Colonic mucosa (tissue), 4 donors: ENCODE results near the gene KRT83. TPM values are rescaled to one million over a fixed set of nuclear protein-coding genes. Genes with fewer than 3 reads are reported as not detected.

Experiments used
- DNase-seq: peaks from one replicate; pipeline ENCODE4 v3.0.0-alpha.2; 2020
- H3K27ac ChIP-seq: fragments of 200-600 bp; one replicate; pipeline ENCODE4 v1.8.0; 2021
- H3K27me3 ChIP-seq: fragments of 200-600 bp; one replicate; pipeline ENCODE4 v1.8.0; 2021
- H3K36me3 ChIP-seq: fragments of 200-600 bp; one replicate; pipeline ENCODE4 v1.8.0; 2021
- H3K4me1 ChIP-seq: fragments of 200-600 bp; one replicate; pipeline ENCODE4 v1.8.0; 2021; ENCODE audit warnings: mild to moderate bottlenecking
- H3K4me3 ChIP-seq: fragments of 200-600 bp; one replicate; pipeline ENCODE4 v1.8.0; 2021
- H3K9ac ChIP-seq, 2 donors: one replicate each; pipeline ENCODE4 v1.7.0; 2013; ENCODE audit warnings: control low read depth in 2 of 2, low read depth in 2 of 2, low read length in 2 of 2
- H3K9me3 ChIP-seq: fragments of 200-600 bp; one replicate; pipeline ENCODE4 v1.8.0; 2021
- CTCF ChIP-seq: fragments of 200-600 bp; IDR thresholded peaks from one replicate; pipeline ENCODE4 v1.8.0; 2022; ENCODE audit warnings: antibody characterized with exemption, mild to moderate bottlenecking
- intact Hi-C: fragments of 100-400 bp; cut with DNase I; formaldehyde crosslinking; loops from one replicate; pipeline ENCODE4 v1.14.1; 2022
- total RNA-seq, 2 donors: library from RNA; stranded (reverse); fragmentation: NEBNext Ultra II Directional in 1 of 2; extraction: Animal tissue kit (Norgen Biotek cat#: 25700) in 1 of 2; gene quantifications; one replicate each; pipeline ENCODE4 v1.2.1, GENCODE V29; 2021
- donor health status: healthy.
- donor health status: DM: no; HTN: no; CAD: no.
- donor health status: DM: no; HTN: no; CAD: no.

Gene KRT83
- total RNA-seq, 2 donors from 2014 or later: not detected

- Histone ChIP-seq H3K27me3 (no peaks in the 10 kb centered on the region), H3K4me1 (no peaks in the 10 kb centered on the region), H3K4me3 (no peak overlapping the region), H3K36me3 (no peaks in the 10 kb centered on the region), H3K9me3 (no peaks in the 10 kb centered on the region), H3K9ac (no peak overlapping the region), H3K27ac (no peak overlapping the region)
- no peak for DNase-seq
- no peak for TF ChIP-seq CTCF
- intact Hi-C loops: no loop called here
Measured at GRCh38 chr12:52358575-52359350, 37.6 kb upstream of the KRT83 start.

GRCh38 chr12:52356762-52357580 lies 35.8 kb upstream of the KRT83 start:
- Histone ChIP-seq H3K4me1 (no peaks in the 10 kb centered on the region), H3K9ac (no peak overlapping the region), H3K4me3 (no peak overlapping the region), H3K9me3 (no peaks in the 10 kb centered on the region), H3K27ac (no peak overlapping the region), H3K36me3 (no peaks in the 10 kb centered on the region), H3K27me3 (no peaks in the 10 kb centered on the region)
- DNase-seq: no peak
- intact Hi-C loops: no loop called here
- TF ChIP-seq CTCF: no peak

GRCh38 chr12:52356031-52356761 lies 35.0 kb upstream of the KRT83 start:
- Histone ChIP-seq H3K4me1 (no peaks in the 10 kb centered on the region), H3K9ac (no peak overlapping the region), H3K27me3 (no peaks in the 10 kb centered on the region), H3K36me3 (no peaks in the 10 kb centered on the region), H3K4me3 (no peak overlapping the region), H3K27ac (no peak overlapping the region), H3K9me3 (no peaks in the 10 kb centered on the region)
- no peak for TF ChIP-seq CTCF
- intact Hi-C loops: no loop called here
- no peak for DNase-seq

GRCh38 chr12:52355176-52355575 lies 34.0 kb upstream of the KRT83 start:
- no peak for DNase-seq
- intact Hi-C loops: no loop called here
- Histone ChIP-seq H3K9me3 (no peaks in the 10 kb centered on the region), H3K27me3 (no peaks in the 10 kb centered on the region), H3K36me3 (no peaks in the 10 kb centered on the region), H3K9ac (no peak overlapping the region), H3K4me3 (no peak overlapping the region), H3K4me1 (no peaks in the 10 kb centered on the region), H3K27ac (no peak overlapping the region)
- no peak for TF ChIP-seq CTCF

- Histone ChIP-seq H3K36me3 (no peaks in the 10 kb centered on the region), H3K9ac (no peak overlapping the region), H3K4me3 (no peak overlapping the region), H3K9me3 (no peaks in the 10 kb centered on the region), H3K27me3 (no peaks in the 10 kb centered on the region), H3K27ac (no peak overlapping the region), H3K4me1 (no peaks in the 10 kb centered on the region)
- no peak for TF ChIP-seq CTCF
- intact Hi-C loops: no loop called here
- DNase-seq: no peak
Measured at GRCh38 chr12:52354200-52354599, 33.0 kb upstream of the KRT83 start.
